ENCODE results near the gene C4orf51.

C4orf51 gene

DNA sequence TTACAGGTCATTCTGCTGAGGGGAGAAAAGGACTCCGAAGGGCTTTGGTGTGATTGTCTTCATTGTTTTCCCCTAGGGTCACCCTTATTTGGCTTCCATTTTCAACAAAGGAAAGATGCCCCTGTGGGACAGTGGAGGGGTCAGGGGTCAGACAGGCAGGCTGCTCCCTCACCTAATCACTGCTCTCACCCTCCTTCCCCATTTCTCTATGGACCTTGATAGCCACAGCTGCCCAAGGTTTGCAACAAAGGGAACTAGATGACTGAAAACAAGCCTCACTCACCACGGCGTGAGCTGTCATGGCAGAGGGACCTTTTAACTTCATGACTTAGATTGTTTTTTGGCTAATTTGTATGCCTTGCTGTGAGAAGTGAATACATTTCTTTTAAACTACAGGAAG lies 40.7 kb downstream of the C4orf51 start:
- no peak for DNase-seq (ENCODE audit: low read depth)
- TF ChIP-seq, protein P1, sequence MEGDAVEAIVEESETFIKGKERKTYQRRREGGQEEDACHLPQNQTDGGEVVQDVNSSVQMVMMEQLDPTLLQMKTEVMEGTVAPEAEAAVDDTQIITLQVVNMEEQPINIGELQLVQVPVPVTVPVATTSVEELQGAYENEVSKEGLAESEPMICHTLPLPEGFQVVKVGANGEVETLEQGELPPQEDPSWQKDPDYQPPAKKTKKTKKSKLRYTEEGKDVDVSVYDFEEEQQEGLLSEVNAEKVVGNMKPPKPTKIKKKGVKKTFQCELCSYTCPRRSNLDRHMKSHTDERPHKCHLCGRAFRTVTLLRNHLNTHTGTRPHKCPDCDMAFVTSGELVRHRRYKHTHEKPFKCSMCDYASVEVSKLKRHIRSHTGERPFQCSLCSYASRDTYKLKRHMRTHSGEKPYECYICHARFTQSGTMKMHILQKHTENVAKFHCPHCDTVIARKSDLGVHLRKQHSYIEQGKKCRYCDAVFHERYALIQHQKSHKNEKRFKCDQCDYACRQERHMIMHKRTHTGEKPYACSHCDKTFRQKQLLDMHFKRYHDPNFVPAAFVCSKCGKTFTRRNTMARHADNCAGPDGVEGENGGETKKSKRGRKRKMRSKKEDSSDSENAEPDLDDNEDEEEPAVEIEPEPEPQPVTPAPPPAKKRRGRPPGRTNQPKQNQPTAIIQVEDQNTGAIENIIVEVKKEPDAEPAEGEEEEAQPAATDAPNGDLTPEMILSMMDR (IDR thresholded peaks at IDR 0.05; ENCODE audit: insufficient read depth, low read depth, low read length, missing control alignments) = no peak
- no peak overlapping the region for H3K4me3 ChIP-seq (ENCODE audit: low read length)

DNA sequence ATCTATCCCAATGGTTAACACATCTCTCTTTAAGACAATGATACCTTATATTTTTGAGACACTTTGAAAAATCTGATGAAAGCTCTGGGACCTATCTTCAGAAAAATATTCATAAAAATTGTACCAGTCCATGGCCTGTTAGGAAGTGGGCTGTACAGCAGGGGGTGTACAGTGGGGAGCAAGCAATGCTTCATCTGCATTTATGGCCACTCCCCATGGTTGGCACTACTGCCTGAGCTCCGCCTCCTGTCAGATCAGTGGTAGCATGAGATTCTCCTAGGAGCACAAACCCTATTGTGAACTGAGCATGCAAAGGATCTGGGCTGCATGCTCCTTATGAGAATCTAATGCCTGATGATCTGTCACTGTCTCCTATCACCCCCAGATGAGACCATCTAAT lies 42.6 kb downstream of the C4orf51 start:
- DNase-seq (ENCODE audit: low read depth) = no peak
- TF ChIP-seq, protein P1 (IDR thresholded peaks at IDR 0.05; ENCODE audit: insufficient read depth, low read depth, low read length, missing control alignments) = no peak
- H3K4me3 ChIP-seq (ENCODE audit: low read length) = no peak overlapping the region

- no peak overlapping the region for H3K4me3 ChIP-seq (ENCODE audit: low read length)
- TF ChIP-seq, protein P1 (IDR thresholded peaks at IDR 0.05; ENCODE audit: insufficient read depth, low read depth, low read length, missing control alignments) = peak; percentile 53
- peak; percentile 87 for DNase-seq (ENCODE audit: low read depth)
Measured at GRCh38 chr4:145723336-145723735, 43.4 kb downstream of the C4orf51 start.

DNA sequence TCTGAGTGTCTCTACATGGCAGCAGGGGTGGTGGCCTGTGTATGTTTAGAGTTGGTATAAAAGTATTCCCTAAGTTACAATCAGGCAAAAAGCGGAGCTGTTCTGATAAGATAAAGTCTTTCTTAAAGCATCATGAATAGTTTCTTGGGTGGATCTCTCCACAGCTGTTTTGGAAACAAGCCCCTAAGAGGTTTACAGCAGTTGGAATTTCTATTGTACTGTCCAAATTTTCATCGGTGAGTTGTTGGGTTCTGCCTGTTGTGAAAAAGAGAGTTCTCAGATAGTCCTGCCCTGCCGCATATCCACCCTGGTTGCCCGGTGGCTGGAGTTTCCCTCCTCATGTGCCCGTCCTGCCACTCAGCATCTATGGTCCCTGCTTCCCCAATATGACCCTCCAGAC lies 50.1 kb downstream of the C4orf51 start:
- no peak overlapping the region for H3K4me3 ChIP-seq (ENCODE audit: low read length)
- TF ChIP-seq, protein P1 (IDR thresholded peaks at IDR 0.05; ENCODE audit: insufficient read depth, low read depth, low read length, missing control alignments) = no peak
- DNase-seq (ENCODE audit: low read depth) = no peak

DNA sequence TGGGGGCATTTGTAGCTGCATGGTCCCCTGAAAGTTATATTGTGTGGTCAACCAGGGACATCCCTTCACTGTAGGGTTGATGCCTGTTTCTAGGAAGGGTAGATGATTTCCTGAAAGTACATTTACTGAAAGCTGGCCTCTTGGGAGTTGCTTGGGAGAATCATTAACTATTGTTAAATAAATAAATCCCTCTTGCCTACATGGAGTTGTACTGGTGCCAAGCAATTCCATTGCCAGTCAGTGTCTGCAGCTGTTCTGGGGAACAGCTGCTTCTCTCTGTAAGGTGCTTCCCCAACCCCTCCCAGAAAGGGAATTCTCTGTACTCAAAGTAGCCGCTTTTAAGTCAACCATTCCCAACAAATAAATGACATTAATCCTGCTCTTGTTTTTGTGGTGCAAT lies 51.1 kb downstream of the C4orf51 start:
- H3K4me3 ChIP-seq (ENCODE audit: low read length) = no peak overlapping the region
- no peak for DNase-seq (ENCODE audit: low read depth)
- TF ChIP-seq, protein P1 (IDR thresholded peaks at IDR 0.05; ENCODE audit: insufficient read depth, low read depth, low read length, missing control alignments) = no peak

- TF ChIP-seq, protein P1 (IDR thresholded peaks at IDR 0.05; ENCODE audit: insufficient read depth, low read depth, low read length, missing control alignments) = no peak
- DNase-seq (ENCODE audit: low read depth) = no peak
- H3K4me3 ChIP-seq (ENCODE audit: low read length) = peak overlapping the region; percentile 45
Measured at GRCh38 chr4:145732001-145732815, 52.3 kb downstream of the C4orf51 start.

Data from epithelial cell of esophagus (primary cell).